Endometrial microvascular endothelial cells (primary cell): ENCODE data around the gene KRT36. TPM values are rescaled to one million over a fixed set of nuclear protein-coding genes. Genes with fewer than 3 reads are reported as not detected.

Experiments
- in situ Hi-C: cut with HindIII; loops from 2 replicates; pipeline ENCODE4 v1.10.0; 2017; ENCODE audit warnings: low sequenced_read_pairs, low pct_unique_long_range_greater_than_20kb; ENCODE audit errors: inconsistent ontology term
- total RNA-seq: library from RNA; depleted of rRNA; stranded (reverse); fragments of >200 nt; gene quantifications from one replicate; pipeline ENCODE4 v1.2.3, GENCODE V29; 2015; ENCODE audit errors: inconsistent ontology term

Gene KRT36
- total RNA-seq, 1 donor from 2014 or later = not detected

DNA sequence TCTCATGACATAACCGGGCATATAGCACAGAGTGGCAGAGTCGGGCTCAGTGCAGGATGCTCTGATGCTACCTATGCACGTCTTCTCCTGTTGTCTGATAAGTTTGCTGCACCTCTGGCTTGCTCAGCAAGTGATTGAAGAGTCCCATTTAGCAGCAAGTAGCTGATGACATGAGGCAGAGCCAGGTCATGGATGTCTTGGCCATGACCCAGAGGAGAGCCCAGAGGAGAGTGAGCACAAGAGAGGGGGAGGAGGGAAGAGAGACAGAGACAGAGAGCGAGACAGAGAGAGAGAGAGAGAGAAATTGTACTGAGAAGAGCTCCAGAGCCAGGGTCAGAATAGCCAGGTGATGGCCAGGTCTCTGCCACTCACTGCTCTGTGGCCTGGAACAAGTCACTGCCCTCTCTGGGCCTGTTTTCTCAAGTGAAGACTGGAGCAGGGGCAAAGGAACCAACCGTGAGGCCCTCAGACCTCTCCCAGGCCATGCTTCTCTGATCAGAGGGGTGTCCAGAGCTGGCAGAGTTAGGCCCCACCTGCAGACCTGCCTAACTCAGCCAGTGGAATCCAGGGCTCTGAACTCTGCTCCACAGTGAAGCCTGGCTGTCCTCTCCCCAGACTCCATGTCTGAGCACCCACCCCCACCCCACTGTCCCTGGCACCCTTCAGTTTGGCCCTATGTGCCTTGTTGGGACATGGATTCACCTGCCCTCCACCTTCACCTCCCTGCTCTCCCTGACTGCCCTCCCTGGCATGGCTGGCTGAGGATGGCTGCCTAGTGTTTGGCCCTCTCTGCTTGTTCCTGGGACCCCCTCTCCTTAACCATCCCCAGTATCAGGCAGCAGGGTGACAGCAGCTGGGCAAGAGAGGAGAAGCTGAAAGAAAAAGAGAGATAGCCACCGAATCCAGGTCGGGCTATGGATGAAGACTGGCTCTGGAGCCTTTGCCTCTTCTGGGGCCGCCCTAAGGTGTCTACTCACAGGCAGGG, 4.5 kb downstream of the KRT36 start:
- in situ Hi-C loops = no loop called here

DNA sequence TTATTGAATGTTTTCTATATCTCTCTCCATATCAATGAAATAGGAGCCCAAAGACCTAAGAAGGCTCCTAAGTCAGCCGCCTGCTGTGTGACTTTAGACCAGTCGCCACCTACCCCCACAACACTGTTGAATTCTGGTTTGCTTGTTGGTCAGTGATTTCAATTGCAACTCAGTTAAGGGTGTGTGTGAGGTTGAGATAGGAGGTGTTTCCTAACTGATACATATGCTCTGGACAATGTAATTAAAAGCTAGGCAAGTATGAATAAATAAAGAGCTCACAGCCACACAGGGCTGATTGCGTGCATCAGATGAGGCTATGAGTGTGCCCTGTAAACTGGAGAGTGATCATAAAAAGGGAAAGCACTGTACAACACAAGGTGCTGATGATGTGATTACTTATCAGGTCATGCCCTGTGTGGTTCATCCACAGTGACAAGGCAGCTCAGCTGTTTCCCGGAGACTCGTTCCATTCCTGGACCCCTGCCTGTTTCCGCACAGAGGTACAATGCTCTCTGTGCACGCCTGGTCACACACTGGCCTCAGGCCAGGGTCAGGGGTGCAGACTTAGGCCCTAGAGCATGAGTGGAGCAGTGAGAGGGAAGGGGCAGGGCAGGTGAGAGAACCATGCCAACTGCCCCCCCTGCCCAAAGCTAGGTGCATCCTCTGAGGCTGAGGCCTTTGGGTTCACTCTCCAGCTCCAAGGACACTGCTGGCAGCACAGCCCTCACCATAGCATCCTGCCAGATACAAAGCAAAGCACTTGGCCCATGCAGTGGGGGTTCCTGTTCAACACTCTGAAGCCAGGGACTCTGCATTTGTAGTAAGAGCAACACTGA, 5.5 kb downstream of the KRT36 start:
- in situ Hi-C loops = no loop called here

DNA sequence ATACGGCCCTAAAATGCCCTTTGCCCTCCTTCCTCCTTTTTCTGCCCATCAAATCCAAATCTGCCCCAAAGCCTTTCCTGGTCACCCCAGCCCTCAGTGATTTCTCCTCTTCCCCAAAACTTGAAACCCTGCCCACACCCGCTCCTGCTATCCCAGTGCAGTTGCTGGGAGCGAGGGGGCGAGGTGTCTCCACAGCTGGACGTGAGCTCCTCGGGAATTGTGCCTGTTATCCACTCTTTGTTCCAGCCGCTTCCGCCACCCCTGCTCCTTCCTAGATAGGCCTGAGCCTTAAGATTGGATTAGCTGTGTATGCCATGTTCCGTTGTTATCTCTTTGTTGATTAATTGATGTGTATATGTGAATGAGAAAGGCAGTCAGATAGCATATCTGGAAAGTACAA, 6.2 kb downstream of the KRT36 start:
- in situ Hi-C loops = no loop called here

DNA sequence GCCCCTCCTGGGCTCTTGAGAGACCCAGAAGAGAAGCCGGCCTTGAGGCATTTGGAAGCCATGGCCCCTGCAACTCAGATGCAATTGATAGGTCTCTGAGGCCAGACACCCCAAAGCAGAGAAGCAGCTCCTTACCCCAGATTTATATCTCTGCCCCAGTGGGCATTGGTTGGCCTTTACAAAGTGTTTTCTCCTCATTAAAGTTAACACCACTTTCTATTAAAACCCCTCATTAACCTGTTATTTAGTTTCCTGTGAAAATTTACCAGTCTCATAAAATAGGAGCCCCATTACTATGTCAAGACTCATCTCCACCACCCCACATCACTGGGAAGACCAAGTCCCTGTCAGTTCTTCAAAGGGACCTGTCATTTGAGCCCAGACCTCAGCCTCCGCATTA, 8.7 kb downstream of the KRT36 start, which contains the start of gene KRT35:
TSS of gene KRT35 (minus strand) at position 116 of the 400 bp plus-strand sequence. CDS start at position 62, 54 bp downstream.
- in situ Hi-C loops = no loop called here

DNA sequence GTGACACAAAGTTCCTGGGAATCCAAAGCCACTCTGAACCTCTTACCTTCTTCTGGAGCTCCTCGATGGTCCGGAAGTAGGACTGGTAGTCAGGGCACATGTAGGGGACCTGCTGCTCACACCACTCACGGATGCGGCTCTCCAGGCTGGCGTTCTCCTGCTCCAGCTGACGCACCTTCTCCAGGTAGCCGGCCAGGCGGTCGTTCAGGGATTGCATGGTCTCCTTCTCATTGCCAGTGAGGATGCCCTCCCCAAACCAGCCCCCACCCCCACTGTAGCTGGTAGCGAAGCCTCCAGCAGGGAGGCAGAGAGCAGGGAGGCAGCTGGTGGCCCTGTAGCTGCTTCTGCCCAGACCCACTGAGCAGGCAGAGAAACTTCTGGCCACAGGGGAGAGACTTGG, 9.1 kb downstream of the KRT36 start:
- in situ Hi-C loops = no loop called here

DNA sequence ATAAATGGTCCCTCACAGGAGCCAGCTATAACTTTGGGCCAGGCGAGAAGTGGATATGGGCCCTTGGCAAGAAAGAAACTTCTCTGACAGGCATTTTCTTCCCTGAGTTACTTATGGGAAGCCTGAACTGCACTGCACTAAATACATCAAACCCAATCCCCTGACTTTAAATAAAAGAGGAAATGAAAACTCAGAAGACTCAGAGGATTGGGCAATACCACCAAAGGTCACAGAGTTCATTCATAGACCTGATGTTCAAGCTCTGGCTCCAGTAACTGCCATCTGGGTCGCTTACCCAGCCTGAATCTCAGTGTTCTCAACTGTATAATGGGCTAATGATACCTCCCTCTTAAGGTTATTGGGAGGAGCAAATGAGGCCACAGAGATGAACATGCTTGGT, 9.6 kb downstream of the KRT36 start:
- in situ Hi-C loops = no loop called here

DNA sequence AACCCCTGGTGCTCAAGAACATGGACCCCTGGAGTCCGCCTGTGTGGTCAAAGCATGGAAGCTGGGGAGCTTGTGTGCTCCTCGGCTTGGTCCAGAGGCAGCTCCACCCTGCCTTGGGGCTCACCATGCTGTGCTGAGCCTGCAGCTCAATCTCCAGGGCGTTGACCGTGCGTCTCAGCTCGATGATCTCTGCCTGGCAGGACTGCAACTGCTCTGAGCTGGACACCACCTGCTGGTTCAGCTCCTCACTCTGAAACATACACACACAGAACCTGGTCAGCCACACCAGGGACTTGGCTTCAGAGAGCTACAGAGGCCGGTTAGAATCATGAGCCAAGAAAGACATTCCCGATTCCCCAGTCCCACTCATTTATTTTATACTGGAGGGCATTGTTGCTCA, 11.5 kb downstream of the KRT36 start:
- in situ Hi-C loops = no loop called here

DNA sequence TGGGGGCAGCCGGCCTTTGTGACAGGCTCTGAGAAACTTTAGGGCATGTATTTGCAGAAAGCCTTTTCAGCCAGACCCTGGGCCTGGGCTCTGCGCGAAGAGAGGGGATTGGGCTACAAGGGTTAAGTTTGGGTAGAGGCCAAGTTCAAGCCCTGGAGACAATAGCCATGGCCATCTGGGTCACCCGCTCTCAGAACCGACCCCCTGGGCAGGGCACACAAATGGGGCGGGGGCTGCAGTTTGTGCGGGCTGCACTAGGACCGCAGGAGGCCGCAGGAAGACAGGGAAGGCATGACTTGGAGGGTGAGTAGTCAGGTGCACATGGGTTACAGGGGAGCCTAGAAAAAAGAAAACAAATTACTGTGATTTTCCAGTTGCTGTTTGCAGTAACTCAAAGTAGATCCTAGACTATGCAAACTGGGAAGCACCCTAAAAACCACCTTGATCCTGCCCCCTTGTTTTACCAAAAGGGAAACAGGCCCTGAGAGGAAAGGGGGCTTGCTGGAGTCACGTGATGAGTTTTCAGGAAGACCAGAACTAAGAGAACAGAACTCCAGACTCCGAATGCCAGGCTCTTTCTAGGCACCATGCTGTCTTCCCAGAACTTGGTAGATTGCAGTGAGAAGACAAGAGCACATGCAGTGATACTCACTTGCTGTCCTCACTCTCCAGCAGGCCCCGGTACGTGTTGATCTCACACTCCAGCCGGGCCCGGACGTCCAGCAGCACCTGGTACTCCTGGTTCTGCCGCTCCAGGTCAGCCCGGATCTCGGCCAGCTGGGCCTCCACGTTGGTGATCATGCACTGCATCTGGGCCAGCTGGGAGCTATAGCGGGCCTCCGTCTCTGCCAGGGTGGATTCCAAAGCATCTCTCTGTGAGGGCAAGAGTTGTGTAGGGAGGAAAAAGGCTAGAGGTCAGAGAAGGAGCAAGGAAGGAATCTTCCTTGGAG, 12.6 kb downstream of the KRT36 start:
- in situ Hi-C loops = no loop called here

DNA sequence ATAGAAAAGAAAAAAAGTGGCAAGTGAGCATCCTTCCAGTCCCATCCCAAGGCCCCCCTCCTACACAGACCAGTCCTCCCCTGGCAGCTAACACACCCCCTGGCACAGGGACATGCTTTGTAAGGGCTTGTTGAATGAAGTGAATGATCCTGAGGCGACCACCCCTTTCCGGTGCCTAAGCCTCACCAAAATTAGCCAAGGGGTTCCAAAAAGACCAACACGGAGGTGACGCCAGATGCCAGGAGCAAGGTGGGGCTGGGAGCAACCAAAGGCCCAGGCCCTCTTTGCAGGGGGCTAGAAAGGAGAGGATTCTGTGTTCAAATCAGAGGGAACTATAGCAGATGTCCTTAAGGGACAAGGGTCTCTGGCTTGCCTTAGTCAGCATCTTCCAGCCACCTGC, 14.3 kb downstream of the KRT36 start:
- in situ Hi-C loops = no loop called here

DNA sequence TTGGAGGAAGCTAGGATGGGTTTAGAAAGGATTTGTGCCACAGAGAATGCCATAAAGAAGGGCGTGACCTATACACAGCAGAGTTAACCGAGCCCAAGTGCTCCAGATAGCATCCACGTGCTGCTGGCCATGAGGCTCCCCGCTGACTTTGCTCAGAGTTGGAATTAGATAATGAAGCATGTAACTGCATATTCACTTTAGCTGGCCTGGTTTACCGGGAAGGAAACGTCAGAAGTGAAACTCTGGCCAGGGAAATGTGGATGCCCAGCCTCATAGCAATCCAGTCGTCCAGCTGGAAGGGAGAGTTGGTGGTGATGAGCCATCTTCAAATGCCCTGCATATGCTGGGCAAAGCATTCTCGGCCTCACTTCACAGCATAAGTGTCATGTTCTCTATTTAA, 14.8 kb downstream of the KRT36 start:
- in situ Hi-C loops = no loop called here

DNA sequence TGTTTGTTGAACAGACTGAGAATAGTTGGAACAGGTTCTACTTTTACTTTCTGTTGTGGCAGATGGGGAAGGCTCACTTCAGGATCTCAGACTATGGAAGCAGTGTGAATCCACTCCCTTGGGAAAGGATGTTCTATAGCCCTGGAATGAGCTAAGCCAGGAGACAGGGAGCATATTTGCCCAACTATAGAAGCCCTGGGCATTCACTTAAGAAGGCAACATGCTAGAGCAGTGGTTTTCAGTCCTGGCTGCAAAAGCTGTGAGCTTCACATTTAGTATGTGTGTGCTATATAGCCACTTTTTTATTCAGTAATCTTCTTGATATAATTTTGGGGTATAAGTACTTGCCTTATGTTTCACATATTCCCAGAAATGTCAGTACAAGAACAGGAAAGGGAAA, 21.4 kb downstream of the KRT36 start:
- in situ Hi-C loops = no loop called here

DNA sequence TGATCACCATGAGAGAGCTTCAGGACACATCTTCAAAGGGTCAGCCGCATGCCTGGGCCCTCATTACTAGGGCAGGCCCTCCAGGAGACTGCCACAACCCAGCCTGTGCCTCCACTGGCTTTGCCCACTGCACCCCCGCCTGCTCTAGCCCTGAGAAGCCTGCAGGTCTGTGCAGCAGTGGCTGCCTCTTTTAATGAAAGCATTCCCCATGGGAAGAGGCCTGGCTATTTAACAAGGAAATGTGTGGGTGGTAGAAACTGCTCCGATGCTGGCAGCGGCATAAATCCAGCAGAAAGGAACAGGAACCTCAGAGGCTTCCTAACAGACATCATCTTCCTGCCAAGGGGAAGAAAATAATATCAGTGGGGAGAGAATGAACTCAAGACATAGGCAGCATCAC, 22.1 kb downstream of the KRT36 start:
- in situ Hi-C loops = no loop called here

DNA sequence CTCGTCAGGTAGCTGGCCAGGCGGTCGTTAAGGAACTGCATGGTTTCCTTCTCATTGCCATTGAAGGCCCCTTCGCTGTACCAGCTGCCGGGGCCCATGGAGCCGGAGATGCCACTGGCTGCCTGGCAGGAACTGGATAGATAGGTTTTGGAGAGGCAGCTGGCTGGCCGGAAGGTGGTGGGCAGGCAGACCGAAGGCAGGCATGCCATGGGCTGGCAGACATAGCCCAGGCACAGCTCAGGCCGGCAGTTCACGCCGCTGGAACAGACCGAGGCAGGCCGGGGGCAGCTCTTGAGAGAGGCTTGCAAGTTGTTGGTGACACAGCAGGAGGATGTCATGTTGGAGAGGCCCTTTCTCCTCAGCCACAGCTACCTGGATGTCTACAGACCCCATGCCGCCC, 22.7 kb downstream of the KRT36 start, which contains the start of gene KRT32:
TSS of gene KRT32 (minus strand) at position 399 of the 400 bp plus-strand sequence. CDS start at position 338, 61 bp downstream.
- in situ Hi-C loops = no loop called here

DNA sequence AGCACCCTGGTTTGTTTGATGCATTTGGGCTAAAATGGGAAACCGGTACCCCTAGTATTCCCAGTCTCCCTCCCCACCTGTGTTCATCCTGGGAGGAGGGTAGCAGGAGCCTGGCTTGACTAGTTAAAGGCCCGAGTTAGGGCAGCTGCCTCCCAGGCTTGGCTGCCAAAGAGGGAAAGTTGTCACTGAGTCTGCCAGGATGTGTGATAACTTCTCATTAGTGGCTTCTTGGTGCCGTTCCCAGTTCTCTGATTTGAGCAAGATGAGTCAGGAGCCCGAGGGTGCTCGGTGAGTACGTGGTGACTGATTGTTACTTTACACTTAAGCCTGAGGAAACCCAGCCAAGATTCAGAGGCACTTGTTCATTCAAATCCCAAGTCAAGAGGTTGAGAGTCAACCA, 25.0 kb downstream of the KRT36 start:
- in situ Hi-C loops = no loop called here

DNA sequence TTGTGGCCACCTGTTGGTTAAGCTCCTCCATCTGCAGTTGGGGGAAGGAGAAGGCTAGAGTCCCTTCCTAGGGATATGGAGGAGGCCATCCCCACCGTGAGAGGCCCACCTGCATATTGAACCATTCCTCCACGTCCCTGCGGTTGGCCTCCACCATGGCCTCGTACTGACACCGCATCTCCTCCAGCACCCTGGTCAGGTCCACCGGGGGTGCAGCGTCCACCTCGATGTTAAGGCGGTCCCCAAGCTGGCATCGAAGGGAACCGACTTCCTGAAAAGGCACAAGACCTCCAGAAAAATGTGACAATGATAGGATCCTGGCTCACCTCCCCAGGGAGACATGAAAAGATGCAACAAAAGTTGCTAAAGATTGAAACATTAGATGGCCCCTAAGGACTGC, 25.5 kb downstream of the KRT36 start:
- in situ Hi-C loops = no loop called here

DNA sequence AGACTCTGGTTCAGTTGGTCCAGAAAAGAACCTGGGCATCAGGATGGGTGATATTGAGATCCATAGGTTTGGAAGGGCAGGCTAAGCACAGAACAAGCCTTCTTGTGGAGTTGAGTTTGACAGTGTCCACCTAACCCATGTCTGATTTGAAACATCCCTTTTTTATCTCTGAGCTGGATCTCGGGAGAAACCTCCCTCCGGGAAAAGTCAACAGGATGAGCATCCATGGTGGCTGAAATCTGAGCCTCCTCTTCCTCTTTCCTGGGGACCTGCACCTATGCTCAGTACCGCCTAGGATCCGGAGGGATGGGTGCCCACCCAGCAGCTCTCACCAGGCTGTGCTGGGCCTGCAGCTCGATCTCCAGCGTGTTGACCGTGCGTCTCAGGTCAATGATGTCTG, 26.0 kb downstream of the KRT36 start:
- in situ Hi-C loops = no loop called here

DNA sequence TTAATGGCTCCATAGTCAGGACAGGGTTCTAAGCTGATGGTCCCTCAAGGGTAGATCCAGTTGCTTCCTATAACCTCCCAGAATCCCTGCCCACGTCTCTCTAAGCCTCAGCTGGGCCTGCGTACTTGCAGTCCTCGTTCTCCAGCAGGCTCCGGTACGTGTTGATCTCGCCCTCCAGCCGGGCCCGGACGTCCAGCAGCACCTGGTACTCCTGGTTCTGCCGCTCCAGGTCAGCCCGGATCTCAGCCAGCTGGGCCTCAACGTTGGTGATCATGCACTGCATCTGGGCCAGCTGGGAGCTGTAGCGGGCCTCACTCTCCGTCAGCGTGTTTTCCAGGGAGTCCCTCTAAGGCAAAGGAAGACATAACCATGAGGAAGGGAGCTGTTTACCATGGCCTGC, 27.0 kb downstream of the KRT36 start:
- in situ Hi-C loops = no loop called here

DNA sequence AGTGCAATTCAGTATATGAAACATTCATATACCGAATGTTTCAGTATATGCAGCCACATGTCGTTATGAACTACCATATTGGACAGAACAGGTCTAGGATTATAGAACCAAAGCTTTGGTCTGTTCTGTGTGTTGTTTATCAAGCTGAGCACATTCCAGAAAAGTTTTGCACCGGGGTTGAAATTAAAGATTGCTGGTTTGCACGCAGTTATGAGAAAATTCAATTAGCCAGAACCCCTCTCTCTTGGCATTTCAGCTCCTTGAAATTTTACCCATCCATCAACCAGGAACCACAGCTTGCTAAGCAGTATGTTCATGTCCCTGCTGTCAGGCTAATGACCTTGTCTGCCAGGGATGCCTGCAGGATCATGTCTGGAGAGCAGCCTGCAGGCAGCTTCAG, 32.0 kb downstream of the KRT36 start:
- in situ Hi-C loops = no loop called here

DNA sequence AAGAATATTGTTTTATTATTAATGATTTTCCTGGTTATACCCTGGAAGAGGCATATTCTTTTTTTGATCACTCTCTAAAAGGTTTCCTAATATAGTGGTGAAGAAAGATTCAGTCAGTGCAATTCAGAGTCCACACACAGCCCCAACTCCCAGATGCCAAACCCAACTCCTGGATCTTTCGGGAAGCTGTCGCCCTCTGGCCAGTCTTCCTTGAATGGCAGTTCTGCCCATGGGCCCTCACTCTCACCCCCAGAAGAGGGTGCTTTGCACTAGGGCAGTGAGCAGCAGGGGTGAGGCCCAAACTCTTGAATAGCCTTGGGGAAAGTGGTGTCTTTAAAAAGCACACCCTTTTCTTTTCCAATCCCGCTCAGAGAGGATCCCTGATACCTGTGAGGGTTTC, 33.5 kb downstream of the KRT36 start:
- in situ Hi-C loops = no loop called here
